Thoracic aorta (tissue), 2 donors: Measurements from ENCODE around the gene MCF2L2. TPM values are rescaled to one million over a fixed set of nuclear protein-coding genes. Genes with fewer than 3 reads are reported as not detected.

Experiments
- ATAC-seq: fragments of 150-250 bp; one replicate; pipeline ENCODE4 v1.8.0; 2017; ENCODE audit warnings: low read depth; ENCODE audit not compliant: insufficient number of reproducible peaks, low FRiP score
- DNase-seq: peaks from one replicate; pipeline ENCODE4 v3.0.0-alpha.2; 2020; ENCODE audit warnings: low spot score
- H3K27ac ChIP-seq, 2 donors: fragments of 200-600 bp; sonication (generic); 1 replicate in 1 of 2; 2 replicates in 1 of 2; pipeline ENCODE4 v1.5.1; 2016; ENCODE audit warnings: mild to moderate bottlenecking in 2 of 2, moderate library complexity in 2 of 2
- H3K27me3 ChIP-seq: fragments of 200-600 bp; sonication (generic); replicated peaks from 2 replicates; pipeline ENCODE4 v1.6.0; 2016; ENCODE audit warnings: mild to moderate bottlenecking; ENCODE audit not compliant: insufficient read depth
- H3K36me3 ChIP-seq: fragments of 200-600 bp; sonication (generic); one replicate; pipeline ENCODE4 v1.5.1; 2016
- H3K4me1 ChIP-seq, 2 donors: fragments of 200-600 bp; sonication (generic); 1 replicate in 1 of 2; 2 replicates in 1 of 2; pipeline versions ENCODE4 v1.5.1 to v1.6.0; 2016; ENCODE audit warnings: low read depth in 2 of 2, mild to moderate bottlenecking in 1 of 2; ENCODE audit not compliant: control insufficient read depth in 1 of 2
- H3K4me3 ChIP-seq: fragments of 200-600 bp; sonication (generic); 2 replicates; pipeline ENCODE4 v1.5.1; 2016; ENCODE audit warnings: mild to moderate bottlenecking
- H3K9me3 ChIP-seq: fragments of 200-600 bp; sonication (generic); 2 replicates; pipeline ENCODE4 v1.5.1; 2016
- total RNA-seq, 2 donors: library from RNA; depleted of rRNA; stranded (reverse); fragments of >200 nt; gene quantifications; one replicate each; pipeline versions ENCODE4 v1.1.0 to v1.2.3, GENCODE V29; 2016
- TF ChIP-seq, protein P1 (sequence below): fragments of 200-600 bp; sonication (generic); IDR thresholded peaks from one replicate; pipeline ENCODE4 v1.5.1; 2019; ENCODE audit warnings: antibody characterized with exemption

The MCF2L2 gene
- total RNA-seq, 2 donors from 2014 or later = 0.85 to 1.5 TPM

DNA sequence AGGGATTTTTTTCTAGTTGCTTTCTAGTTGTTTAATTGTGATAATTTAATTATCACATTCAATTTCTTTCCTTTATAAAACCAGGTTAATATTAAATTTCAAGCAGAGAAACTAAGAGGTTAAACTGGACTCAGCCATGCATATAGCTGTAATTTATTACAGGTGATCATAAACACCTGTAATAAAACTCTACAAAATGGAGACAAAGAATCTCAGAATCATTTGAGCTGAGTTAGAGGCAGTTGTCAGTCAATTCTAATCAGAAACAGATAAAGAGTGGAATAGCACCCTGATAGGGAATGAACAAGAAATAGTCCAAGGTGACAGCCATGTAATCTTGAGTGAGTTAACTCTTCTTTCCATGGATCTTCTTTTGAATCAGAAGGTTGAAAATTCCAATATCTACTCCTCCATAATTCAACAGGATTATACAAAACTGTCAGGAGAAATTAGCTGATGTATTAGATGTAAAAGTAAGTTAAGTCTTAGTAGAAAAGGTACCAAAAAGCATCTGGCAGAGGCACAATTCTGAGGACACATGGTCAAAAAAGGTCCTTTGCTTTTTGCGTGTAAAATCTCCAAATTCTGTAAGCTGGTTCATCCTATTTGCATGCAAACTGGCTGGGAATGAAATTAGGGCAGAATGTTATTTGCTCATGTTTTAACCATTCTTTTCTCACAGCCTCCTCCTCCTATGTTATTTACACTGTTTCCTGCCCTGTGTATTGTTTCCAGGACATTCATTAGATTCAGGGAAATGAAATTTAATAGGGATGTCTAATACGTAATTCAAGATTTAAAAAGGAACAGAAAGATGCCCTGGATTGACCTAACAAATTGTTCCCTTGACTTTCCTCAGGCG, 214.8 kb downstream of the MCF2L2 start:
- ATAC-seq (no peak), DNase-seq (no peak)
- Histone ChIP-seq H3K27ac (no peak overlapping the region), H3K9me3 (no peaks in the 10 kb centered on the region), H3K36me3 (no peaks in the 10 kb centered on the region), H3K4me1 (no peaks in the 10 kb centered on the region), H3K4me3 (no peak overlapping the region), H3K27me3 (no peaks in the 10 kb centered on the region)
- TF ChIP-seq, protein P1, sequence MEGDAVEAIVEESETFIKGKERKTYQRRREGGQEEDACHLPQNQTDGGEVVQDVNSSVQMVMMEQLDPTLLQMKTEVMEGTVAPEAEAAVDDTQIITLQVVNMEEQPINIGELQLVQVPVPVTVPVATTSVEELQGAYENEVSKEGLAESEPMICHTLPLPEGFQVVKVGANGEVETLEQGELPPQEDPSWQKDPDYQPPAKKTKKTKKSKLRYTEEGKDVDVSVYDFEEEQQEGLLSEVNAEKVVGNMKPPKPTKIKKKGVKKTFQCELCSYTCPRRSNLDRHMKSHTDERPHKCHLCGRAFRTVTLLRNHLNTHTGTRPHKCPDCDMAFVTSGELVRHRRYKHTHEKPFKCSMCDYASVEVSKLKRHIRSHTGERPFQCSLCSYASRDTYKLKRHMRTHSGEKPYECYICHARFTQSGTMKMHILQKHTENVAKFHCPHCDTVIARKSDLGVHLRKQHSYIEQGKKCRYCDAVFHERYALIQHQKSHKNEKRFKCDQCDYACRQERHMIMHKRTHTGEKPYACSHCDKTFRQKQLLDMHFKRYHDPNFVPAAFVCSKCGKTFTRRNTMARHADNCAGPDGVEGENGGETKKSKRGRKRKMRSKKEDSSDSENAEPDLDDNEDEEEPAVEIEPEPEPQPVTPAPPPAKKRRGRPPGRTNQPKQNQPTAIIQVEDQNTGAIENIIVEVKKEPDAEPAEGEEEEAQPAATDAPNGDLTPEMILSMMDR = no peak

DNA sequence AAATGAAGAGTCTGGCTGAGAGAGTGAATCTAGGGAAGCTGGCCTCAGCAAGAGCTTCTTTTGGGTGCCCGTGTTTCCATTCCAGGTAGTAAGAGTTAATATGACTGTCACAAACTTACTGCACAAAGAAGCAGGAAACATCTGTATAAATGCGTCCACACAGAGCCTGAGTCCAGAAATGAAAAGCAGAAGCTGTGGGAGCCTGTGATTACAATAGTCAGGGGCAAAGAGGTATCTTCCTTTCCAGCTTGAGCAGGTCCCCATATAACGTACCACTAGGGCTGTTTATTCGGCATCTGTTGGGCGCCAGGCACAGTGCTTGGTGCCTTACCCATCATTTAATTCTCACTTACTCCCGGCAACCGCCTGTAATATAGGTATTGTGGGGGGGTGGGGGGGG, 215.9 kb downstream of the MCF2L2 start:
- H3K4me1 ChIP-seq = no peaks in the 10 kb centered on the region
- no peaks in the 10 kb centered on the region for H3K27me3 ChIP-seq
- no peak for DNase-seq
- TF ChIP-seq, protein P1 = no peak
- no peak overlapping the region for H3K27ac ChIP-seq
- H3K4me3 ChIP-seq = no peak overlapping the region
- H3K36me3 ChIP-seq = no peaks in the 10 kb centered on the region
- no peaks in the 10 kb centered on the region for H3K9me3 ChIP-seq
- ATAC-seq = no peak

- H3K4me3 ChIP-seq = no peak overlapping the region
- ATAC-seq (no peak), DNase-seq (no peak)
These were observed 216.3 kb downstream of the MCF2L2 start for GRCh38 chr3:183212096-183212495.

GRCh38 chr3:183211352-183211751, 217.1 kb downstream of the MCF2L2 start:
- DNase-seq = no peak

More at GRCh38 chr3:183212096-183212495, 216.3 kb downstream of the MCF2L2 start:
- TF ChIP-seq, protein P1 = no peak
- H3K27ac ChIP-seq = no peak overlapping the region
- no peaks in the 10 kb centered on the region for H3K4me1 ChIP-seq
- H3K27me3 ChIP-seq = no peaks in the 10 kb centered on the region
- H3K9me3 ChIP-seq = no peaks in the 10 kb centered on the region
- H3K36me3 ChIP-seq = no peaks in the 10 kb centered on the region

GRCh38 chr3:183210862-183211341, 217.5 kb downstream of the MCF2L2 start:
- ATAC-seq = no peak
- H3K27ac ChIP-seq = no peak overlapping the region

More at GRCh38 chr3:183211352-183211751, 217.1 kb downstream of the MCF2L2 start:
- no peak for ATAC-seq
- TF ChIP-seq, protein P1 = no peak
- H3K27ac ChIP-seq = no peak overlapping the region
- no peak overlapping the region for H3K4me3 ChIP-seq
- no peaks in the 10 kb centered on the region for H3K4me1 ChIP-seq
- no peaks in the 10 kb centered on the region for H3K36me3 ChIP-seq
- no peaks in the 10 kb centered on the region for H3K27me3 ChIP-seq
- no peaks in the 10 kb centered on the region for H3K9me3 ChIP-seq

More at GRCh38 chr3:183210862-183211341, 217.5 kb downstream of the MCF2L2 start:
- DNase-seq = no peak
- H3K4me3 ChIP-seq = no peak overlapping the region
- H3K27me3 ChIP-seq = no peaks in the 10 kb centered on the region
- TF ChIP-seq, protein P1 = no peak
- H3K36me3 ChIP-seq = no peaks in the 10 kb centered on the region
- no peaks in the 10 kb centered on the region for H3K9me3 ChIP-seq
- no peaks in the 10 kb centered on the region for H3K4me1 ChIP-seq
